HG02798 (cell line): ENCODE measurements around the gene PGA4.
"Not testable (repeated sequence)": the region's sequence is repeated elsewhere in the genome, so short reads cannot be mapped to it uniquely, and the experiment has no call there.

Experiments
- ATAC-seq: cut with Tn5 transposase; IDR thresholded peaks from one replicate; pipeline ENCODE4 v1.9.1; 2021; ENCODE audit warnings: mild to moderate bottlenecking; ENCODE audit not compliant: unreplicated experiment, poor library complexity

The PGA4 gene

DNA sequence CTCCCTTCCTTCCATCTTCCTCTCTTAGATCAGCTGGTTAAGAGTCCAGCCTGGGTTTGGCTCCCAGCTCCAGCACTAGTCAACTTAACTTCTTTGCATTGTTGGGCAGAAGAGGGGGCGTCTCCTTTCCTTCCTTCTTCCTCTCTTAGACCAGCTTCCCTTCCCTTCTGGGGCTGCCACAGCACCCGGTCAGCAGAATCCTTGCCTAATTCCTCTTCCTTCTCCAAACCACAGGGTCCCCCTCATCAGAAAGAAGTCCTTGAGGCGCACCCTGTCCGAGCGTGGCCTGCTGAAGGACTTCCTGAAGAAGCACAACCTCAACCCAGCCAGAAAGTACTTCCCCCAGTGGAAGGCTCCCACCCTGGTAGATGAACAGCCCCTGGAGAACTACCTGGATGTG is 18.3 kb upstream of the PGA4 start:
- not testable (repeated sequence) for ATAC-seq

DNA sequence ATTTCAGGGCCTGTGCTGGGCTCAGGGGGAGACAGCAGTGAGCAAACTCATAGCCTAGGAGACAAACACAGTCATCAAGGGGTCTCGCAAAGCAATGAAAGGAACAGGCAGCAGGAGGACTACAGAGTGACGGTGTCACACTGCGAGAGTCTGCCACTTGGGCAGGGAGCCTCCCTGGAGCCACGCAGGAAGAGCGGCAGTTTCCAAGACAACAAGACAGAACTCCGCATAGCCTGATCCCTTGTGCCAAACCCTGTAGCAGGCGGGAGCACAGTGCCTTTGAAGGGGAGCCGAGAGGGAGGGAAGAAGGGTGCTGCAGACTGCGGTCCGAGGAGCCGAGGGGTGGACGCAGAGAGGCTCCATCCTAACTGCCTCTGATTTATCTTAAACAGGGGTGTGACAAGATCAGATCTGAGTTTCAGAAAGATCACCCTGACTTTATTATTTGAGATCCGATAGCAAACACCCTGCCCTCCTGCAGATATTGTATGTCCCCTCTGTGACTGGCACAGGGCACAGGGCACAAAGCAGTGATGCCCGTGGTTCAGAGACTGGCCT is 17.6 kb upstream of the PGA4 start:
- ATAC-seq, result not testable (repeated sequence)

DNA sequence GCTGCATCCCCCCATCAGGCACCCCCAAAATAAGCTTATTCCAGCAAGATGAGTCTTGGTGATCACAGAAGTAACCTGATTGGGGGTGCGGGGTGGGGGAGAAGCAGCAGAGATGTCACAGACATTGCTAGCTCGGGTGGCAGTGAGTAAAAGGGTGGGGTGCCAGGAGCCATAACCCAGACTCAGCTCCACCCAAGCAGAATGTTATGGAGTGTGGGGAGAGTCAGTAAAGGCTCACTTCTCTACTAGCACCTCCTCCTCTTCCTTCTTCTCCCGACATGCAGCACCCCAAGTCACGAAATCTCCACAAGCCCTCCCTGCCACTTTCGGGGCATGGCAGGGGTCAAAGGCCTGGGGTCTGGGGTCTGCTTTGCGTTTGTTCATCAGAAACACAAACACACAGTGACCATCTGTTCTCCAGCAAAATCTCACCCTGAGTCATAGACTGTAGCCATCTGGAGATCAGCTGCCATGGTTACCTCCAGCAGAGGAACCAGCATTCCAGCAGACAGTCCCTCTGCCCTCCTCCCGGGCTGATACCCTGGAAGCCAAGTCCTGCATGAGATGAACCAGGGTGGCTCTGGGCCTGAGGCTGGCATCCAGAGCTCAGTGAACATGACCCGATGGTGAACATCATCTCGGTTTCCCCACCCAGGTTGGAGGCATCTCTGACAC is 14.4 kb upstream of the PGA4 start:
- ATAC-seq, result not testable (repeated sequence)

DNA sequence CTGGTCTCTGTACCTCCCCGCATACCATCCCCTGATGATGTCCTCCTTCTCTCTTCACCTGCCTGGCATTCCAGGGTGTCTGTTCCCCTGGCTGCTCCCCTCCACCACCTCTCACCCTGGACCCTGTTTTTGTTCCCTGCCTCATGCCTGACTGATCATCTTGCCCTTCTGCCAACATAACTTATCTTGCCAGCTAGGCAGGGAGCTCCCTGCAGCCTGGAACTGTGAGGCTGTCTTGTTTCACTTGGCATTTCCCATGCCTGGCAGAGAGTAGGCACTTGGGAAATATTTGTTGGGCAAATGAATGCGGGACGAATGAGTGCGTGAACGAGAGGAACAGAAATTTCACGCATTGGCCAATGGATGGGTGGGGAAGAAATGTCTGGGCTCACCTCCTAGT is 11.5 kb upstream of the PGA4 start:
- ATAC-seq, result not testable (repeated sequence)

DNA sequence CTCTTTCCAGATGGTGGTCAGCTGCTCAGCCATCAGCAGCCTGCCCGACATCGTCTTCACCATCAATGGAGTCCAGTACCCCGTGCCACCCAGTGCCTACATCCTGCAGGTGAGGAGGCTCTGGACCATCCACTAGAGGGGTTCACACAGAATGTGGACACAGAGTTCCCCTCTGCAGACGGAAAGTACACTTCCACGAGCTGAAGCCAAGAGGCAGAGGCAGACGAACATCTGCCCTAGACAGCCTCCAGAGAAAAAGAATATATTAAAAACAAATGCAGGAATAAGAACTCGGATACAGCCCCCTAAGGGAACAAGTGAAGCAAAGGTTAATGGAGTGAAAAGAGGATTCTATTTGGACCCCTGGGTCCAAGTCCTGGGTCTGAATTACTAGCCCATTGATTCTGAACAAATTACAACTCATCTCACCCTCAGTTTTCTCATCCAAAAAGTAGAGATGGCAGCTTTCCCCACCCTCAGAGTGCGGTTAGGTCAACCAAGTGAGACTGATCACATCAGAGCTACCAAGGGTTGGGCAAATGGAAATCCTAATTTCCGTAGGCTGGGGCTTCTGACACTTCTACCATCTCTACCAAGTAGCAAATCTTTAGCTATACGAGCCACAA is 10.7 kb upstream of the PGA4 start:
- not testable (repeated sequence) for ATAC-seq

DNA sequence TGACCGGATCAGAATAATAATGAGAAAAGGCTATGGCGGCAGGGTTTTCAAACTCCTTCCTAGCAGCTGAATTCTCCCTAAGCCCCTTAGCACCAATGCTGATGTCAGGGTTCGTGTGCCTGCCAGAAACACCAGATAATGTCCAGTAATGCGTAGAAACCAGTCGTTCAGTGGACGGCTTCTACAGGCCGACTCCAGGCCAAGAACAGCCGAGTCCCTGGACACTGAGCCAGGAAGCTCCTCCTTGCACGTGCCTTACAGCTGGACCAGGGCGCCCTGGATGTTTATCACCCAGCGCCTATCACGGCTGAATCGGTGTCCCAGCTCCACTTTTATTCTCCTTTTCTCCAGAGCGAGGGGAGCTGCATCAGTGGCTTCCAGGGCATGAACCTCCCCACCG is 9.9 kb upstream of the PGA4 start:
- ATAC-seq, result not testable (repeated sequence)

DNA sequence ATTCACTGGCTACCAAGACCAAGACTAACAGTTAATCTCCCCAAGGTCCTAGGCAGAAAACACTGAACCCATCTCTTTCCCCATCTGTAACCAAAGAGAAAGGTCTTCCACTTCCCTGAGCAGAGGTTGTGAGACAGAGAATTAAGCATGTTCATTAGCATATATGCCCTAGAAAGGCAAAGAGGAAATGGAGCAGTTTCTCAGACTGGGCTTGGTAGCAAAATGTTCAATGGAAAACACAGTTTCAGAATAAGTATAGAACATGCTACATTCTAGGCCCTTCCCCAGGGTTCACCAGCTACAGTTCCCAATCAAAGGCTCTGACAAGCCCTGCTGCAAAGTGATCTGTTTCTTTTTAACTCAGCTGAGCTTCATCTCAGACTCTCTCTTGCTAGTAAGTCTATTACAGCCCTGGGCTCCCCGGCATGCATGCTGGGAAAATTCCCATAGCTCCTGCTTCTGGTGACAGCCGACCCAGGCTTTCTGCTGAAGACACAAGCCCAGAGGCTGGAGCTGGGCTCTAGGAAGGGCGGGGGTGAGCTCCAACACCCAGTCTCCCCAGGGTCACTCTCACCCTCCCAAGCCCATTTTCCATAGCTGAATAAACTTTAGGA is 8.3 kb upstream of the PGA4 start:
- ATAC-seq, result not testable (repeated sequence)

DNA sequence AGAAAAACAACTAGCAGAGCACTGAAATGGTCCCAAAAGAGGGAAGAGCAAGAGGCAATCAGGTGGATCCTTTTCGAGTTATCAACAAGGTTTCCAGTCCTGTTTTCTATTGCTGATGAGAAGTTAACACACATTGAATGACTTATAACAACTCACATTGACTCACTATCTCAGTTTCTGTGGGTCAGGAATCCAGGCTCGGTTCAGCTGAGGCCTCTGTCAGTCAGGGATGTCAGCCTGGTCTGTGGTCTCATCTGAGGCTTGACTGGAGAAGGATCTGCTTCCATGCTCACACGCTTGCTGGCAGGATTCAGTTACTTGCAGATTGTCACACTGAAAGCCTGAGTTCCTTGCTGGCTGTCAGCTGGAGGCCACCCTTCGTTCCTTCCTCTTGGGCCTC is 3.8 kb upstream of the PGA4 start:
- ATAC-seq, result not testable (repeated sequence)

DNA sequence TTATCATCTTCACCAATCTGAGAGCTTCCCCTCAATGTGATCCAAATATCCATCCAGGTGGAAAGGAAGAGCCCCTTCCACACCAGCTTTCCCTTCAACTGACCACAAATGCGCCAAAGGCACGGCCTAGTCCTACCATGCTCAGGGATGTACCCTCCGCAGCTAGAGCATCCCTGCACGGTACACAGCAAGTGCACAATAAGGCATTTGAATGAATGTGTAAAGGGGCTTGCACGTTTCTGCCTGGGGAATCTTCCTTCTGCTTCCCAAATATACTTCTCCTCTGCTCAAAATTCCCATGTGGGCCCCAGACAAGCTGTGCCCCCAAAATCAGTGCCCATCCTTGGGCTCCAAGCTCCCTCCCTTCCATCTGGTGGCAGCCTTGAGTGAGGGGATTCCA is 3.1 kb upstream of the PGA4 start:
- ATAC-seq, result not testable (repeated sequence)

DNA sequence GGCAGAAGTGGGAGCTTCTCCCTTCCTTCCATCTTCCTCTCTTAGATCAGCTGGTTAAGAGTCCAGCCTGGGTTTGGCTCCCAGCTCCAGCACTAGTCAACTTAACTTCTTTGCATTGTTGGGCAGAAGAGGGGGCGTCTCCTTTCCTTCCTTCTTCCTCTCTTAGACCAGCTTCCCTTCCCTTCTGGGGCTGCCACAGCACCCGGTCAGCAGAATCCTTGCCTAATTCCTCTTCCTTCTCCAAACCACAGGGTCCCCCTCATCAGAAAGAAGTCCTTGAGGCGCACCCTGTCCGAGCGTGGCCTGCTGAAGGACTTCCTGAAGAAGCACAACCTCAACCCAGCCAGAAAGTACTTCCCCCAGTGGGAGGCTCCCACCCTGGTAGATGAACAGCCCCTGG is 545 bp downstream of the PGA4 start:
- not testable (repeated sequence) for ATAC-seq

DNA sequence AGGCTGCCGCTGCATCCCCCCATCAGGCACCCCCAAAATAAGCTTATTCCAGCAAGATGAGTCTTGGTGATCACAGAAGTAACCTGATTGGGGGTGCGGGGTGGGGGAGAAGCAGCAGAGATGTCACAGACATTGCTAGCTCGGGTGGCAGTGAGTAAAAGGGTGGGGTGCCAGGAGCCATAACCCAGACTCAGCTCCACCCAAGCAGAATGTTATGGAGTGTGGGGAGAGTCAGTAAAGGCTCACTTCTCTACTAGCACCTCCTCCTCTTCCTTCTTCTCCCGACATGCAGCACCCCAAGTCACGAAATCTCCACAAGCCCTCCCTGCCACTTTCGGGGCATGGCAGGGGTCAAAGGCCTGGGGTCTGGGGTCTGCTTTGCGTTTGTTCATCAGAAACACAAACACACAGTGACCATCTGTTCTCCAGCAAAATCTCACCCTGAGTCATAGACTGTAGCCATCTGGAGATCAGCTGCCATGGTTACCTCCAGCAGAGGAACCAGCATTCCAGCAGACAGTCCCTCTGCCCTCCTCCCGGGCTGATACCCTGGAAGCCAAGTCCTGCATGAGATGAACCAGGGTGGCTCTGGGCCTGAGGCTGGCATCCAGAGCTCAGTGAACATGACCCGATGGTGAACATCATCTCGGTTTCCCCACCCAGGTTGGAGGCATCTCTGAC is 4.5 kb downstream of the PGA4 start:
- ATAC-seq, result not testable (repeated sequence)

DNA sequence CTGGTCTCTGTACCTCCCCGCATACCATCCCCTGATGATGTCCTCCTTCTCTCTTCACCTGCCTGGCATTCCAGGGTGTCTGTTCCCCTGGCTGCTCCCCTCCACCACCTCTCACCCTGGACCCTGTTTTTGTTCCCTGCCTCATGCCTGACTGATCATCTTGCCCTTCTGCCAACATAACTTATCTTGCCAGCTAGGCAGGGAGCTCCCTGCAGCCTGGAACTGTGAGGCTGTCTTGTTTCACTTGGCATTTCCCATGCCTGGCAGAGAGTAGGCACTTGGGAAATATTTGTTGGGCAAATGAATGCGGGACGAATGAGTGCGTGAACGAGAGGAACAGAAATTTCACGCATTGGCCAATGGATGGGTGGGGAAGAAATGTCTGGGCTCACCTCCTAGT is 7.3 kb downstream of the PGA4 start:
- not testable (repeated sequence) for ATAC-seq

DNA sequence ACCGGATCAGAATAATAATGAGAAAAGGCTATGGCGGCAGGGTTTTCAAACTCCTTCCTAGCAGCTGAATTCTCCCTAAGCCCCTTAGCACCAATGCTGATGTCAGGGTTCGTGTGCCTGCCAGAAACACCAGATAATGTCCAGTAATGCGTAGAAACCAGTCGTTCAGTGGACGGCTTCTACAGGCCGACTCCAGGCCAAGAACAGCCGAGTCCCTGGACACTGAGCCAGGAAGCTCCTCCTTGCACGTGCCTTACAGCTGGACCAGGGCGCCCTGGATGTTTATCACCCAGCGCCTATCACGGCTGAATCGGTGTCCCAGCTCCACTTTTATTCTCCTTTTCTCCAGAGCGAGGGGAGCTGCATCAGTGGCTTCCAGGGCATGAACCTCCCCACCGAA is 8.9 kb downstream of the PGA4 start:
- ATAC-seq, result not testable (repeated sequence)

DNA sequence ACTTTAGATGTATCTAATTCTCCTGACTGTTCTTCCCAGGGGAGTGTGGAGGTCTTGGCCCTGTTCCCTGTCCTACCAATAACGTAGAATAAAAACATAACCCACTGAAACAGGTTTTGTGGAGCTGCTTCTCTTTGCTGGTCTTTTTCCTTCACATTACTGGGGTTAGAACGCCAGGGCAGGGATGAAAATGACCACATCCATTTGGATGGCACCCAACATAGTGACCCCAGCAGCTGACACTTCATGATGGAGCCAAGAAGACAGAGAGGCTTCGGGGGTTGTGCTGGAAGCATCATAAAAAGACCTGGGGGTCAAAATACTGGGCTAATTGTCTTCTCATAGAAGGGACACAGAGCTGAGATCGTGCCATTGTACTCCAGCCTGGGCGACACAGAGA is 9.4 kb downstream of the PGA4 start:
- ATAC-seq, result not testable (repeated sequence)

DNA sequence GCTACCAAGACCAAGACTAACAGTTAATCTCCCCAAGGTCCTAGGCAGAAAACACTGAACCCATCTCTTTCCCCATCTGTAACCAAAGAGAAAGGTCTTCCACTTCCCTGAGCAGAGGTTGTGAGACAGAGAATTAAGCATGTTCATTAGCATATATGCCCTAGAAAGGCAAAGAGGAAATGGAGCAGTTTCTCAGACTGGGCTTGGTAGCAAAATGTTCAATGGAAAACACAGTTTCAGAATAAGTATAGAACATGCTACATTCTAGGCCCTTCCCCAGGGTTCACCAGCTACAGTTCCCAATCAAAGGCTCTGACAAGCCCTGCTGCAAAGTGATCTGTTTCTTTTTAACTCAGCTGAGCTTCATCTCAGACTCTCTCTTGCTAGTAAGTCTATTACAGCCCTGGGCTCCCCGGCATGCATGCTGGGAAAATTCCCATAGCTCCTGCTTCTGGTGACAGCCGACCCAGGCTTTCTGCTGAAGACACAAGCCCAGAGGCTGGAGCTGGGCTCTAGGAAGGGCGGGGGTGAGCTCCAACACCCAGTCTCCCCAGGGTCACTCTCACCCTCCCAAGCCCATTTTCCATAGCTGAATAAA is 10.5 kb downstream of the PGA4 start:
- ATAC-seq, result not testable (repeated sequence)

DNA sequence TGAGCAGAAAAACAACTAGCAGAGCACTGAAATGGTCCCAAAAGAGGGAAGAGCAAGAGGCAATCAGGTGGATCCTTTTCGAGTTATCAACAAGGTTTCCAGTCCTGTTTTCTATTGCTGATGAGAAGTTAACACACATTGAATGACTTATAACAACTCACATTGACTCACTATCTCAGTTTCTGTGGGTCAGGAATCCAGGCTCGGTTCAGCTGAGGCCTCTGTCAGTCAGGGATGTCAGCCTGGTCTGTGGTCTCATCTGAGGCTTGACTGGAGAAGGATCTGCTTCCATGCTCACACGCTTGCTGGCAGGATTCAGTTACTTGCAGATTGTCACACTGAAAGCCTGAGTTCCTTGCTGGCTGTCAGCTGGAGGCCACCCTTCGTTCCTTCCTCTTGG is 15.0 kb downstream of the PGA4 start:
- not testable (repeated sequence) for ATAC-seq

DNA sequence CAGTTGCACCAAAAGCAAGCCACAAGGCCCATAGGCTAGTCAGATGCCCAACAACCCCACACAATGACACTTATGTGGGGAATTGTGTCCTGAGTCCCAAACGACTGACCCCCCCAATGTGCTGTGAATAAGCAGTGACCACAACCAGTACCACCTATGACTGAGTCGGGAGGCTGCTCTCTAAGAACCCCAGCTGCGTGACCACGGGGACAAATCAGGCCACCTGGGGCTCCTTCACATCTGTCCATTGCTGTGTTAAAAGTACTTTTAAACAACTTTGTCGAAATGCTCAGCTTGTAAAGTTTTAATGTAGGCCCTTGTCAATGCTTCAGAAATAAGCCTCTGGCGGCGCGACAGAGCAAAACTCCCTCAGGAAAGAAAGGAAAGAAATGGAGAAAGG is 18.1 kb downstream of the PGA4 start:
- ATAC-seq, result not testable (repeated sequence)

DNA sequence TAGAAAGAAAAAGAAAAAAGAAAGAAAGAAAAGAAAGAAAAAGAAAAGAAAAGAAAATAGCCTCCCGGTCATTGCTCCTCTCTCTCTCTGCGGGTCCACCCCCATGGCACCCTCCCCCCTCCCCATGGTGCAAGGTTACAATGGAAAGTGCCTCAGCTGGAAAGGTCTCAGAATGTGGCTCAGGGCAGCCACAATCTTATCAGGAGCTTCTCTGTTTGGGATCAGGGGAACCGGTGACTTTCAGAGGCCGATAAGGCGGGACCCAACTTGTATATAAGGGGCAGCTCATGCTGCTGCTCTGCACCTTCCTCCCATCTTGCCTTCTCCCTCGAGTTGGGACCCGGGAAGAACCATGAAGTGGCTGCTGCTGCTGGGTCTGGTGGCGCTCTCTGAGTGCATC is 18.7 kb downstream of the PGA4 start, which contains the start of gene PGA5:
Gene PGA5 (plus strand): TSS at position 301 of the 400 bp plus-strand sequence. CDS start 52 bp downstream, at position 353.
- not testable (repeated sequence) for ATAC-seq

DNA sequence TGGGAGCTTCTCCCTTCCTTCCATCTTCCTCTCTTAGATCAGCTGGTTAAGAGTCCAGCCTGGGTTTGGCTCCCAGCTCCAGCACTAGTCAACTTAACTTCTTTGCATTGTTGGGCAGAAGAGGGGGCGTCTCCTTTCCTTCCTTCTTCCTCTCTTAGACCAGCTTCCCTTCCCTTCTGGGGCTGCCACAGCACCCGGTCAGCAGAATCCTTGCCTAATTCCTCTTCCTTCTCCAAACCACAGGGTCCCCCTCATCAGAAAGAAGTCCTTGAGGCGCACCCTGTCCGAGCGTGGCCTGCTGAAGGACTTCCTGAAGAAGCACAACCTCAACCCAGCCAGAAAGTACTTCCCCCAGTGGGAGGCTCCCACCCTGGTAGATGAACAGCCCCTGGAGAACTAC is 19.4 kb downstream of the PGA4 start:
- not testable (repeated sequence) for ATAC-seq

DNA sequence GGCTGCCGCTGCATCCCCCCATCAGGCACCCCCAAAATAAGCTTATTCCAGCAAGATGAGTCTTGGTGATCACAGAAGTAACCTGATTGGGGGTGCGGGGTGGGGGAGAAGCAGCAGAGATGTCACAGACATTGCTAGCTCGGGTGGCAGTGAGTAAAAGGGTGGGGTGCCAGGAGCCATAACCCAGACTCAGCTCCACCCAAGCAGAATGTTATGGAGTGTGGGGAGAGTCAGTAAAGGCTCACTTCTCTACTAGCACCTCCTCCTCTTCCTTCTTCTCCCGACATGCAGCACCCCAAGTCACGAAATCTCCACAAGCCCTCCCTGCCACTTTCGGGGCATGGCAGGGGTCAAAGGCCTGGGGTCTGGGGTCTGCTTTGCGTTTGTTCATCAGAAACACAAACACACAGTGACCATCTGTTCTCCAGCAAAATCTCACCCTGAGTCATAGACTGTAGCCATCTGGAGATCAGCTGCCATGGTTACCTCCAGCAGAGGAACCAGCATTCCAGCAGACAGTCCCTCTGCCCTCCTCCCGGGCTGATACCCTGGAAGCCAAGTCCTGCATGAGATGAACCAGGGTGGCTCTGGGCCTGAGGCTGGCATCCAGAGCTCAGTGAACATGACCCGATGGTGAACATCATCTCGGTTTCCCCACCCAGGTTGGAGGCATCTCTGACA is 23.3 kb downstream of the PGA4 start:
- not testable (repeated sequence) for ATAC-seq
